Hepatocyte (in vitro differentiated cells): ENCODE measurements around the gene RGS10. TPM values are rescaled to one million over a fixed set of nuclear protein-coding genes. Genes with fewer than 3 reads are reported as not detected.

Experiments used
- DNase-seq: peaks from one replicate; pipeline ENCODE4 v3.0.0-alpha.2; 2016; ENCODE audit warnings: low spot score
- H2AFZ ChIP-seq: fragments of 200-600 bp; sonication (generic); 2 replicates; pipeline ENCODE4 v1.6.0; 2016; ENCODE audit warnings: antibody characterized with exemption, mild to moderate bottlenecking
- H3K27ac ChIP-seq: fragments of 200-600 bp; sonication (generic); 2 replicates; pipeline ENCODE4 v1.5.1; 2016; ENCODE audit warnings: mild to moderate bottlenecking
- H3K27me3 ChIP-seq: fragments of 200-600 bp; sonication (generic); 2 replicates; pipeline ENCODE4 v1.6.1; 2016
- H3K36me3 ChIP-seq: fragments of 200-600 bp; sonication (generic); replicated peaks from 2 replicates; pipeline ENCODE4 v1.5.1; 2016; ENCODE audit warnings: low read depth; ENCODE audit not compliant: insufficient read depth
- H3K4me1 ChIP-seq: fragments of 200-600 bp; sonication (generic); 2 replicates; pipeline ENCODE4 v1.5.1; 2016; ENCODE audit warnings: mild to moderate bottlenecking, moderate library complexity; ENCODE audit not compliant: insufficient read depth
- H3K4me2 ChIP-seq: fragments of 200-600 bp; sonication (generic); 2 replicates; pipeline ENCODE4 v1.6.0; 2016
- H3K4me3 ChIP-seq: fragments of 200-600 bp; sonication (generic); 2 replicates; pipeline ENCODE4 v1.5.1; 2016; ENCODE audit warnings: mild to moderate bottlenecking
- H3K79me2 ChIP-seq: fragments of 200-600 bp; sonication (generic); 2 replicates; pipeline ENCODE4 v1.6.0; 2017; ENCODE audit warnings: mild to moderate bottlenecking
- H3K9me2 ChIP-seq: fragments of 200-600 bp; sonication (generic); replicated peaks from 2 replicates; pipeline ENCODE4 v1.6.0; 2017; ENCODE audit warnings: mild to moderate bottlenecking; ENCODE audit not compliant: insufficient read depth
- H3K9me3 ChIP-seq: fragments of 200-600 bp; sonication (generic); 2 replicates; pipeline ENCODE4 v1.5.1; 2016; ENCODE audit warnings: low read depth, mild to moderate bottlenecking
- H4K20me1 ChIP-seq: fragments of 200-600 bp; sonication (generic); 2 replicates; pipeline ENCODE4 v1.6.0; 2016; ENCODE audit warnings: mild to moderate bottlenecking; ENCODE audit not compliant: insufficient read depth, poor library complexity, severe bottlenecking
- EZH2 ChIP-seq: fragments of 200-600 bp; sonication (generic); IDR thresholded peaks from 2 replicates; pipeline ENCODE4 v1.6.1; 2016; ENCODE audit warnings: antibody characterized with exemption, mild to moderate bottlenecking, borderline replicate concordance
- EZH2phosphoT487 ChIP-seq: fragments of 200-600 bp; sonication (generic); IDR thresholded peaks from one replicate; pipeline ENCODE4 v1.6.1; 2018; ENCODE audit warnings: antibody characterized with exemption, mild to moderate bottlenecking, low read depth, moderate library complexity; ENCODE audit not compliant: unreplicated experiment, severe bottlenecking
- WGBS: methylation state at CpG from one replicate; pipeline ENCODE4 v1.1.6; 2016; ENCODE audit warnings: low lambda C conversion rate; ENCODE audit errors: missing lambda C conversion rate; 5-methylcytosine and 5-hydroxymethylcytosine counted together
- polyA plus RNA-seq: library from polyadenylated mRNA; unstranded; fragments of >200 nt; fragmentation: Nextera tagmentation; extraction: Ambion mirVana; gene quantifications from 2 replicates; pipeline ENCODE4 v1.2.1, GENCODE V29; 2016
- total RNA-seq: library from RNA; depleted of rRNA; stranded (reverse); fragments of >200 nt; gene quantifications from 2 replicates; pipeline ENCODE4 v1.2.3, GENCODE V29; 2014
- TF ChIP-seq, protein P1 (sequence below): fragments of 200-600 bp; sonication (generic); IDR thresholded peaks from 2 replicates; pipeline ENCODE4 v1.5.1; 2016; ENCODE audit warnings: antibody characterized with exemption, mild to moderate bottlenecking; ENCODE audit not compliant: poor library complexity

Gene RGS10
- total and polyA plus RNA-seq, 2 experiments from 2014 or later = 5.4 to 8.4 TPM

DNA sequence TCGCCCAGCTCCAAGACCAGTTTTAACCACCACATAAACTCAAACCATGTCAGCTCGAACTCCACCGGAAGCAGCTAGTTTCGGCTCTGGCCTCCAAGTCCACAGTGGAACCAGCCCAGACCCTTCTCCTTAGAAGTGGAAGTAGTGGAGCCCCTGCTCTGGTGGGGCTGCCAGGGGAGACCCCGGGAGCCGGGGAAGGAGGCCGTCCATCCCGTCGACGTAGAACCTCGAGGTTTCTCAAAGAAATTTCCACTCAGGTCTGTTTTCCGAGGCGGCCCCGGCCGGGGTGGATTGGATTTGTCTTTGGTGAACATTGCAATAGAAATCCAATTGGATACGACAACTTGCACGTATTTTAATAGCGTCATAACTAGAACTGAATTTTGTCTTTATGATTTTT is 87.5 kb downstream of the RGS10 start:
- H3K79me2 ChIP-seq = no peaks in the 10 kb centered on the region
- H4K20me1 ChIP-seq = no peaks in the 10 kb centered on the region
- no peaks in the 10 kb centered on the region for H3K36me3 ChIP-seq
- DNase-seq = no peak
- H3K4me1 ChIP-seq = no peaks in the 10 kb centered on the region
- no peak overlapping the region for H3K4me2 ChIP-seq
- H3K4me3 ChIP-seq = no peak overlapping the region
- no peaks in the 10 kb centered on the region for H3K9me2 ChIP-seq
- no peak overlapping the region for H2AFZ ChIP-seq
- no peaks in the 10 kb centered on the region for H3K27me3 ChIP-seq
- TF ChIP-seq, protein P1, sequence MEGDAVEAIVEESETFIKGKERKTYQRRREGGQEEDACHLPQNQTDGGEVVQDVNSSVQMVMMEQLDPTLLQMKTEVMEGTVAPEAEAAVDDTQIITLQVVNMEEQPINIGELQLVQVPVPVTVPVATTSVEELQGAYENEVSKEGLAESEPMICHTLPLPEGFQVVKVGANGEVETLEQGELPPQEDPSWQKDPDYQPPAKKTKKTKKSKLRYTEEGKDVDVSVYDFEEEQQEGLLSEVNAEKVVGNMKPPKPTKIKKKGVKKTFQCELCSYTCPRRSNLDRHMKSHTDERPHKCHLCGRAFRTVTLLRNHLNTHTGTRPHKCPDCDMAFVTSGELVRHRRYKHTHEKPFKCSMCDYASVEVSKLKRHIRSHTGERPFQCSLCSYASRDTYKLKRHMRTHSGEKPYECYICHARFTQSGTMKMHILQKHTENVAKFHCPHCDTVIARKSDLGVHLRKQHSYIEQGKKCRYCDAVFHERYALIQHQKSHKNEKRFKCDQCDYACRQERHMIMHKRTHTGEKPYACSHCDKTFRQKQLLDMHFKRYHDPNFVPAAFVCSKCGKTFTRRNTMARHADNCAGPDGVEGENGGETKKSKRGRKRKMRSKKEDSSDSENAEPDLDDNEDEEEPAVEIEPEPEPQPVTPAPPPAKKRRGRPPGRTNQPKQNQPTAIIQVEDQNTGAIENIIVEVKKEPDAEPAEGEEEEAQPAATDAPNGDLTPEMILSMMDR = no peak
- no peak for TF ChIP-seq EZH2
- no peak for TF ChIP-seq EZH2phosphoT487
- 95% methylated on average over 17 of the region's 18 CpGs for WGBS
- H3K9me3 ChIP-seq = no peaks in the 10 kb centered on the region
- no peak overlapping the region for H3K27ac ChIP-seq

DNA sequence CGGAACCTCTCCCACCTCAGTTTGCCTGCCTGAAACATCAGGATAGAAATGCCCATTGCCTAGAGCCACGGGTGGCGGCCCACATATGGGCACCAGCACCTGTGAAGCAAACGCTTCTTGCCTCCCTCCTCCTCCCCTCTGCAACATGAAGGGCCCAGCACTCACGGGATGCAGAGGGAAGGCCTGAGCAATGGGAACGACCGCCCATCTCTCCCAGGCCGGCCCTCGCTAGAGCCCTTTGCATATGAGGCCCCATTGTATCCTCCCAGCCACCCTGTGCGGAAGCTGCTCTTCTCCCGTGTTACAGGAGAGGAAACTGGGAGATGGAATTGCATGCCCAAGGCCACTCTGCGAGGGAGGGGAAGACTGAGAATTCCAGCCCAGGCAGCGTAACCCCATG is 88.2 kb downstream of the RGS10 start:
- no peak overlapping the region for H3K4me3 ChIP-seq
- 83% methylated on average over 13 of the region's 13 CpGs for WGBS
- no peak overlapping the region for H3K27ac ChIP-seq
- no peak overlapping the region for H2AFZ ChIP-seq
- no peak for DNase-seq
- H3K79me2 ChIP-seq = no peaks in the 10 kb centered on the region
- no peaks in the 10 kb centered on the region for H4K20me1 ChIP-seq
- H3K36me3 ChIP-seq = no peaks in the 10 kb centered on the region
- H3K27me3 ChIP-seq = no peaks in the 10 kb centered on the region
- no peaks in the 10 kb centered on the region for H3K9me3 ChIP-seq
- H3K4me1 ChIP-seq = no peaks in the 10 kb centered on the region
- H3K4me2 ChIP-seq = no peak overlapping the region
- TF ChIP-seq EZH2phosphoT487 (no peak), EZH2 (no peak)
- TF ChIP-seq, protein P1 = no peak
- no peaks in the 10 kb centered on the region for H3K9me2 ChIP-seq

DNA sequence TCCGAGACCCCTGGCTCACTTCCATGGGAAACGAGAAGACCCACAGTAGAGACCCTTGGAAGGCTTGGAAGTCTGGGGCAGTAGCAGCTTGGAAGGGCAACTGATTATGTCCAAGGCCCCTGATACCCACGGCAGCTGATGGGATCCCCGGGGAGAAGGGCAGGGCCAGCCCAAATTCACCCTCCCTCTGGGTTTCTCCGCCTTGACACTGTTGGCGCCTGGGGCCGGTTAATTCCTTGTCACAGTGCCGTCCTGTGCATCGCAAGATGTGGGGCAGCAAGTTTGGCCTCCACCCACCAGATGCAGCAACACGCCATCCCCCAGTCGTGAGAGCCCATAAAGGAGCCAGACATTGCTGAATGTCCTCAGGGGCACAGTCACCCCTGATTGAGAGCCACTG is 89.2 kb downstream of the RGS10 start:
- WGBS = 90% methylated on average over 11 of the region's 11 CpGs
- TF ChIP-seq, protein P1 = no peak
- TF ChIP-seq EZH2 = no peak
- TF ChIP-seq EZH2phosphoT487 = no peak

DNA sequence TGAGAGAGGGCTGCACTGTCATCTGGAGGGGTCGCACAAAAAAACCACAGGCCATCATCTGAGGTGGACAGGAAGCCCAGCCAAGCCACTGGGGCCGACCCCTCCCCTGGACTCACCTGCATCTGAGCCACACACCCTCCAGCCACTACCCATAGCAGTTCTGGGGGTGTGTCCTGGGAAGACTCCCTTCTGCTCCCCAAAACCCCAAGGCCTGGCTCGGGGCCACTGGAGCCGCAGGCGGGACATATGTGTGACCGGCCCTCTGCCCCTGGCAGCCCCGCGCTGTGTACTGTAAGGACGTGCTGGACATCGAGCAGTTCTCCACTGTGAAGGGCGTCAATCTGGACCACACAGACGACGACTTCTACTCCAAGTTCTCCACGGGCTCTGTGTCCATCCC is 90.1 kb downstream of the RGS10 start:
- no peak overlapping the region for H2AFZ ChIP-seq
- TF ChIP-seq EZH2 = no peak
- no peak for TF ChIP-seq EZH2phosphoT487
- TF ChIP-seq, protein P1 = no peak
- no peaks in the 10 kb centered on the region for H3K79me2 ChIP-seq
- no peaks in the 10 kb centered on the region for H3K4me1 ChIP-seq
- H3K27ac ChIP-seq = no peak overlapping the region
- H3K4me2 ChIP-seq = no peak overlapping the region
- no peaks in the 10 kb centered on the region for H3K36me3 ChIP-seq
- no peaks in the 10 kb centered on the region for H3K9me2 ChIP-seq
- H3K27me3 ChIP-seq = no peaks in the 10 kb centered on the region
- H3K4me3 ChIP-seq = no peak overlapping the region
- 96% methylated on average over 14 of the region's 14 CpGs for WGBS
- no peaks in the 10 kb centered on the region for H3K9me3 ChIP-seq
- no peak for DNase-seq
- no peaks in the 10 kb centered on the region for H4K20me1 ChIP-seq

More for the DNA sequence above, 89.2 kb downstream of the RGS10 start:
- no peak overlapping the region for H3K4me3 ChIP-seq
- no peaks in the 10 kb centered on the region for H3K27me3 ChIP-seq
- no peak for DNase-seq
- H3K9me3 ChIP-seq = no peaks in the 10 kb centered on the region
- no peaks in the 10 kb centered on the region for H3K4me1 ChIP-seq
- H3K27ac ChIP-seq = no peak overlapping the region
- no peak overlapping the region for H3K4me2 ChIP-seq
- H3K79me2 ChIP-seq = no peaks in the 10 kb centered on the region
- H4K20me1 ChIP-seq = no peaks in the 10 kb centered on the region
- H3K36me3 ChIP-seq = no peaks in the 10 kb centered on the region
- H2AFZ ChIP-seq = no peak overlapping the region
- H3K9me2 ChIP-seq = no peaks in the 10 kb centered on the region
